Skeletal muscle satellite cell (primary cell): Measurements from ENCODE around the gene MCM10.

ENCODE experiments used
- H3K27me3 ChIP-seq: 2 replicates; pipeline ENCODE4 v1.7.0; 2013; ENCODE audit warnings: low read length; ENCODE audit not compliant: control insufficient read depth, insufficient read depth
- H3K36me3 ChIP-seq: 2 replicates; pipeline ENCODE4 v1.7.0; 2013; ENCODE audit warnings: mild to moderate bottlenecking, control low read depth, low read length; ENCODE audit not compliant: insufficient read depth
- H3K4me1 ChIP-seq: 2 replicates; pipeline ENCODE4 v1.7.0; 2013; ENCODE audit warnings: low read length; ENCODE audit not compliant: control insufficient read depth, insufficient read depth
- H3K4me2 ChIP-seq: 2 replicates; pipeline ENCODE4 v1.7.0; 2013; ENCODE audit warnings: mild to moderate bottlenecking, low read length
- H3K4me3 ChIP-seq: 2 replicates; pipeline ENCODE4 v1.7.0; 2013; ENCODE audit warnings: low read length
- H3K9ac ChIP-seq: 2 replicates; pipeline ENCODE4 v1.7.0; 2013; ENCODE audit warnings: mild to moderate bottlenecking, low read depth, low read length, moderate library complexity
- H3K9me3 ChIP-seq: replicated peaks from 2 replicates; pipeline ENCODE4 v1.7.0; 2013; ENCODE audit warnings: mild to moderate bottlenecking, control low read depth, low read length

MCM10 gene

GRCh38 chr10:13168781-13169180 lies 7.4 kb downstream of the MCM10 start:
- Histone ChIP-seq H3K27me3 (no peaks in the 10 kb centered on the region), H3K4me3 (no peak overlapping the region)

GRCh38 chr10:13173616-13174015 lies 12.3 kb downstream of the MCM10 start:
- Histone ChIP-seq H3K9ac (no peak overlapping the region), H3K4me3 (no peak overlapping the region), H3K27me3 (no peaks in the 10 kb centered on the region), H3K9me3 (no peaks in the 10 kb centered on the region), H3K4me1 (no peaks in the 10 kb centered on the region), H3K36me3 (peaks cover 11% of the 10 kb centered on the region), H3K4me2 (no peak overlapping the region)

More at GRCh38 chr10:13168781-13169180, 7.4 kb downstream of the MCM10 start:
- no peak overlapping the region for H3K9ac ChIP-seq
- H3K9me3 ChIP-seq: no peaks in the 10 kb centered on the region
- H3K36me3 ChIP-seq: peaks cover 8% of the 10 kb centered on the region
- no peaks in the 10 kb centered on the region for H3K4me1 ChIP-seq
- no peak overlapping the region for H3K4me2 ChIP-seq

- H3K4me3 ChIP-seq: no peak overlapping the region
- H3K4me1 ChIP-seq: no peaks in the 10 kb centered on the region
- no peak overlapping the region for H3K9ac ChIP-seq
- H3K9me3 ChIP-seq: no peaks in the 10 kb centered on the region
- H3K36me3 ChIP-seq: peaks cover 17% of the 10 kb centered on the region
- no peaks in the 10 kb centered on the region for H3K27me3 ChIP-seq
- H3K4me2 ChIP-seq: no peak overlapping the region
Measured at GRCh38 chr10:13180788-13181187, 19.4 kb downstream of the MCM10 start.

DNA sequence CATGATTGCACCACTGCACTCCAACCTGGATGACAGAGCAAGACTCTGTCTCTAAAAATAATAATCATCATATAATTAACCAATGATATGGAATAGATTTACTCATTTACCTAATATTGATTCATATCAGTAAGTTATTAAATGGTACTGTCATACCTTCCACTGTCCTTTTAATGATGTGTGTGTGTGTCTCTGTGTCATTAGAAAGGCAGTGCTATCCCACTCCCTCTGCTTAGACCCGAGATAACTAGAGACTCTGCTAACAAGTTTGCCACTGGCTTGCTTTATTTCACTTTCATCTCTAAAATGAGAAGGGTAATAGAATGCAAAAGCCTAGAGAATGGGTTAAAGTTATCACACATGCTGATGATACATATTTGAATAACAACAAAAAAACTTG lies 21.1 kb downstream of the MCM10 start:
- Histone ChIP-seq H3K4me1 (no peaks in the 10 kb centered on the region), H3K4me2 (no peak overlapping the region), H3K36me3 (peaks cover 14% of the 10 kb centered on the region), H3K9ac (no peak overlapping the region), H3K4me3 (no peak overlapping the region), H3K27me3 (no peaks in the 10 kb centered on the region), H3K9me3 (no peaks in the 10 kb centered on the region)

- no peak overlapping the region for H3K4me2 ChIP-seq
- H3K27me3 ChIP-seq: no peaks in the 10 kb centered on the region
- H3K9me3 ChIP-seq: no peaks in the 10 kb centered on the region
- H3K9ac ChIP-seq: no peak overlapping the region
- no peaks in the 10 kb centered on the region for H3K4me1 ChIP-seq
- peaks cover 14% of the 10 kb centered on the region for H3K36me3 ChIP-seq
- H3K4me3 ChIP-seq: no peak overlapping the region
Measured at GRCh38 chr10:13183625-13184024, 22.3 kb downstream of the MCM10 start.

DNA sequence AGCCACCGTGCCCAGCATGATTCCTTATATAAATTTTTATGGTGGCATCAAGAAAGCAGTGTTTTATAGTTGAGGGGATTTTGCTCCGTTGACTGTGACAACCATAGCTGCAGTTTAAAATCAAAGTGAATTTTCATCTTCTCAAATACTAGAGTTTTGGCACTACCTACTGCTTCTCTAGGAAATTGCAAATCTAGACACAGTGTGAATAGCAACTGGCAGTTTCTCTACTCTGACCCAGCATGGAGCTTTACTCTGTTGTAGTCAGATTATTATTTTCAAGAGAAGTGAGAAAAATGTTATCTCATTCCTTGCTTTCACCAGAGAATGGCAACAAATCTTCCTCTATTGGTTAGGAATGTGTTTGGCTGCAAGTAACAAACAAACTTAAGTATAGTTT lies 22.9 kb downstream of the MCM10 start:
- no peak overlapping the region for H3K4me2 ChIP-seq
- peaks cover 14% of the 10 kb centered on the region for H3K36me3 ChIP-seq
- H3K4me1 ChIP-seq: no peaks in the 10 kb centered on the region
- H3K9ac ChIP-seq: no peak overlapping the region
- no peak overlapping the region for H3K4me3 ChIP-seq
- H3K27me3 ChIP-seq: no peaks in the 10 kb centered on the region
- H3K9me3 ChIP-seq: no peaks in the 10 kb centered on the region

DNA sequence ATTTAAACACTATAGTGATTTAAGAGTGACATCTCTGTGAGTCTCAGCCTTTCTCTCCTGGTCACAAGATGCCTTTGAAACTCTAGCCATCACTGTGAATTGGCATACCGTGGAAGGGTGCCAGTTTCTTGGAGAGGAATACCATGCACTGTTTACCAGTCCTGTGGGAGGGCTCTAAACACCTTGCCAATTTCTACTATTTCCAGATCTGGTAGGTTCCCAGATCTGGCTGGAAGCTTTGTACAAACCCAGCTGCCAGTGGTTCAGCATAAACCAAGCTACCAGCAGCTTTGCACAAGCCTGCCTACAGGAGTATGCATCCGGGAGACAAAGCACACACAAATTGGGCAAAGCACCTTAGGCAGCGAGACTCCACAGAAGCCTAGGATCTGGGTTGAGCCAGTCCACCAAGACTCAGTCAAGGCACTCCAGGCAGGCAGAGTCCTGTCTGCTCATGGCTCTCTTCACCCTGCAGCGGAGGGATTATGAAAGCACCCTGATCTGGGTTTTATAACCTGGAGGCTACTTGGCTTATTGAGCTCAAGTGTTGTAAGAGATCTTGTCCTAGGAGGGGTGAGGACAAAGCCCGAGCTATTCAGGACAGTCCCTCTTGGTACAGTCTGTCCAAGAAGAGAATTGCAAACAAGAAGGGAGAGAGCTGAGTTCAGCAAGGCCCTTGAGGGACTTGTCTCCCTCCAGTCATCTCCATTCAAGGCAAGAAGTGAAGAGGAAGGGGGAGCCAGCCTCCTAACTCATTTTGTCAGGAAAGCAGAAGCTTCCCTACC lies 23.6 kb downstream of the MCM10 start:
- H3K4me3 ChIP-seq: no peak overlapping the region
- H3K4me1 ChIP-seq: no peaks in the 10 kb centered on the region
- no peaks in the 10 kb centered on the region for H3K27me3 ChIP-seq
- H3K9me3 ChIP-seq: no peaks in the 10 kb centered on the region
- no peak overlapping the region for H3K4me2 ChIP-seq
- no peak overlapping the region for H3K9ac ChIP-seq
- peaks cover 14% of the 10 kb centered on the region for H3K36me3 ChIP-seq

- Histone ChIP-seq H3K4me3 (no peak overlapping the region), H3K27me3 (no peaks in the 10 kb centered on the region), H3K4me1 (no peaks in the 10 kb centered on the region), H3K36me3 (peaks cover 14% of the 10 kb centered on the region), H3K9ac (no peak overlapping the region), H3K9me3 (no peaks in the 10 kb centered on the region), H3K4me2 (no peak overlapping the region)
Measured at GRCh38 chr10:13187135-13187534, 25.8 kb downstream of the MCM10 start.

- peaks cover 7% of the 10 kb centered on the region for H3K36me3 ChIP-seq
Measured at GRCh38 chr10:13188593-13188992, 27.2 kb downstream of the MCM10 start.

GRCh38 chr10:13189961-13190360 lies 28.6 kb downstream of the MCM10 start:
- H3K4me1 ChIP-seq: no peaks in the 10 kb centered on the region
- H3K9ac ChIP-seq: no peak overlapping the region
- H3K27me3 ChIP-seq: no peaks in the 10 kb centered on the region
- H3K4me2 ChIP-seq: no peak overlapping the region
- H3K9me3 ChIP-seq: no peaks in the 10 kb centered on the region
- H3K4me3 ChIP-seq: no peak overlapping the region
- peaks cover 4% of the 10 kb centered on the region for H3K36me3 ChIP-seq

More at GRCh38 chr10:13188593-13188992, 27.2 kb downstream of the MCM10 start:
- Histone ChIP-seq H3K9ac (no peak overlapping the region), H3K4me1 (no peaks in the 10 kb centered on the region), H3K9me3 (no peaks in the 10 kb centered on the region), H3K4me2 (no peak overlapping the region), H3K27me3 (no peaks in the 10 kb centered on the region), H3K4me3 (no peak overlapping the region)

- Histone ChIP-seq H3K27me3 (no peaks in the 10 kb centered on the region), H3K9ac (no peak overlapping the region), H3K4me3 (no peak overlapping the region), H3K4me2 (no peak overlapping the region), H3K9me3 (no peaks in the 10 kb centered on the region), H3K36me3 (no peaks in the 10 kb centered on the region), H3K4me1 (no peaks in the 10 kb centered on the region)
Measured at GRCh38 chr10:13190816-13191215, 29.5 kb downstream of the MCM10 start.

DNA sequence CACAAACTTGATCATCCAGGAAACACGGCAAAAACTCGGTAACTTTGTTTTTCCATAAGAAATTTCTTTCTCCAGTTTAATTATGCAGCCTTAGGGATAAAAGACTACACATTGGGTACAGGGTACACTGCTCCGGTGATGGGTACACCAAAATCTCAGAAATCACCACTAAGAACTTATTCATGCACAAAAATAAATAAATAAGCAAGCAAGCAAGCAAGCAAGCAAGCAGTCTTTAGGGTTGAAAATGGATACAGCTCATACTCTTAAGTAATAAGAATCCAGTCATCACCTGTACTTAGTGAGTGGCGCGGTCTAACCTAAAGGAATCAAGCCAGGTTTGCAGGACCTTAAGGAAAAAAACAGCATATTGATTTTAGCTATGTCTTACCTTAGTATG lies 30.0 kb downstream of the MCM10 start:
- H3K9me3 ChIP-seq: no peaks in the 10 kb centered on the region
- no peak overlapping the region for H3K9ac ChIP-seq
- no peaks in the 10 kb centered on the region for H3K36me3 ChIP-seq
- no peaks in the 10 kb centered on the region for H3K4me1 ChIP-seq
- no peaks in the 10 kb centered on the region for H3K27me3 ChIP-seq
- no peak overlapping the region for H3K4me3 ChIP-seq
- no peak overlapping the region for H3K4me2 ChIP-seq
